Keratinocyte (primary cell): ENCODE results near the gene SLC2A4. TPM values are rescaled to one million over a fixed set of nuclear protein-coding genes. Genes with fewer than 3 reads are reported as not detected.
A peak's percentile ranks its signal among the peaks of the same experiment; 100 is the strongest.

Experiments used
- DNase-seq: peaks from one replicate; pipeline ENCODE4 v3.0.0-alpha.2; 2011; ENCODE audit warnings: low read depth, missing footprints, low spot score
- FAIRE-seq: peaks from 2 replicates; lab custom pipeline; 2011; peaks lifted over from hg19 to GRCh38; lab: Jason Lieb, UNC
- H2AFZ ChIP-seq: 2 replicates; pipeline ENCODE4 v1.6.0; 2012; ENCODE audit warnings: low read length, control low read depth, inconsistent platforms; ENCODE audit not compliant: control insufficient read depth
- H3K27ac ChIP-seq: 2 replicates; pipeline ENCODE4 v1.5.1; 2011; ENCODE audit warnings: low read length; ENCODE audit not compliant: control insufficient read depth, insufficient read depth
- H3K27me3 ChIP-seq: 3 replicates; pipeline ENCODE4 v1.6.0; 2011; ENCODE audit warnings: low read length; ENCODE audit not compliant: control insufficient read depth, insufficient read depth; ENCODE audit errors: extremely low read depth
- H3K36me3 ChIP-seq, 2 experiments: 2 replicates in 1 of 2; 3 replicates in 1 of 2; pipeline ENCODE4 v1.5.1; 2011; ENCODE audit warnings: low read length in 2 of 2, mild to moderate bottlenecking in 1 of 2; ENCODE audit not compliant: control insufficient read depth in 2 of 2, insufficient read depth in 2 of 2; ENCODE audit errors: extremely low read depth in 1 of 2
- H3K4me1 ChIP-seq: 3 replicates; pipeline ENCODE4 v1.5.1; 2011; ENCODE audit warnings: low read length; ENCODE audit not compliant: control insufficient read depth, insufficient read depth; ENCODE audit errors: extremely low read depth
- H3K4me2 ChIP-seq: 3 replicates; pipeline ENCODE4 v1.6.0; 2011; ENCODE audit warnings: low read depth, low read length; ENCODE audit not compliant: control insufficient read depth, insufficient read depth; ENCODE audit errors: extremely low read depth
- H3K4me3 ChIP-seq, 3 experiments: fragments of 200-600 bp in 1 of 3; sonication (generic) in 1 of 3; 2 replicates in 2 of 3; 3 replicates in 1 of 3; pipeline ENCODE4 v1.5.1; 2011 to 2016; ENCODE audit warnings: low read length in 3 of 3, mild to moderate bottlenecking in 3 of 3, control low read depth in 2 of 3, inconsistent platforms in 1 of 3, low read depth in 1 of 3, mixed read lengths in 1 of 3, mixed run types in 1 of 3, moderate library complexity in 1 of 3; ENCODE audit not compliant: control insufficient read depth in 2 of 3, insufficient read depth in 2 of 3; ENCODE audit errors: extremely low read depth in 1 of 3
- H3K79me2 ChIP-seq: 2 replicates; pipeline ENCODE4 v1.6.0; 2012; ENCODE audit warnings: low read length; ENCODE audit not compliant: control insufficient read depth, insufficient read depth
- H3K9ac ChIP-seq: 3 replicates; pipeline ENCODE4 v1.6.0; 2011; ENCODE audit warnings: low read length; ENCODE audit not compliant: control insufficient read depth, insufficient read depth; ENCODE audit errors: extremely low read depth
- H3K9me1 ChIP-seq: 3 replicates; pipeline ENCODE4 v1.6.0; 2011; ENCODE audit warnings: low read length; ENCODE audit not compliant: control insufficient read depth, insufficient read depth; ENCODE audit errors: extremely low read depth
- H3K9me3 ChIP-seq: 2 replicates; pipeline ENCODE4 v1.5.1; 2012; ENCODE audit warnings: low read depth, low read length; ENCODE audit not compliant: control insufficient read depth
- H4K20me1 ChIP-seq: 3 replicates; pipeline ENCODE4 v1.6.0; 2011; ENCODE audit warnings: low read length; ENCODE audit not compliant: control insufficient read depth, insufficient read depth; ENCODE audit errors: extremely low read depth
- EZH2 ChIP-seq: IDR thresholded peaks from one replicate; pipeline ENCODE4 v1.6.1; 2012; ENCODE audit warnings: inconsistent platforms, mild to moderate bottlenecking, low read length, moderate library complexity
- dilution Hi-C: fragments of 300-500 bp; cut with MboI; formaldehyde crosslinking; loops from one replicate; pipeline ENCODE4 v1.7.0; 2020; ENCODE audit warnings: low sequenced_read_pairs; ENCODE audit not compliant: extremely low pct_ligation_motif_present
- polyA plus RNA-seq, 5 experiments: library from polyadenylated mRNA; depleted of rRNA in 3 of 5; stranded (reverse) in 3 of 5; stranded (forward) in 1 of 5; unstranded in 1 of 5; fragments of >200 nt; gene quantifications; 1 replicate in 1 of 5; 2 replicates in 3 of 5; 3 replicates in 1 of 5; pipeline versions ENCODE4 v1.2.1 to v1.2.3, GENCODE V29; 2011 to 2012; ENCODE audit warnings: missing spikeins in 2 of 5, low read depth in 1 of 5, low replicate concordance in 1 of 5
- TF ChIP-seq, protein P1 (sequence below), 3 experiments: IDR thresholded peaks in 1 of 3; conservative IDR thresholded peaks in 1 of 3; optimal IDR thresholded peaks in 1 of 3; 2 replicates in 2 of 3; 3 replicates in 1 of 3; pipeline versions ENCODE3 to v1.5.1; 2011; ENCODE audit warnings: low read length in 3 of 3, mild to moderate bottlenecking in 3 of 3, moderate library complexity in 2 of 3, control low read depth in 1 of 3, inconsistent platforms in 1 of 3; ENCODE audit not compliant: insufficient read depth in 2 of 3; ENCODE audit errors: extremely low read depth in 1 of 3

Gene SLC2A4
- polyA plus RNA-seq, 1 donor (not counting 4 experiments of a cell fraction or from before 2014, with no cell fraction given) = not detected

DNA sequence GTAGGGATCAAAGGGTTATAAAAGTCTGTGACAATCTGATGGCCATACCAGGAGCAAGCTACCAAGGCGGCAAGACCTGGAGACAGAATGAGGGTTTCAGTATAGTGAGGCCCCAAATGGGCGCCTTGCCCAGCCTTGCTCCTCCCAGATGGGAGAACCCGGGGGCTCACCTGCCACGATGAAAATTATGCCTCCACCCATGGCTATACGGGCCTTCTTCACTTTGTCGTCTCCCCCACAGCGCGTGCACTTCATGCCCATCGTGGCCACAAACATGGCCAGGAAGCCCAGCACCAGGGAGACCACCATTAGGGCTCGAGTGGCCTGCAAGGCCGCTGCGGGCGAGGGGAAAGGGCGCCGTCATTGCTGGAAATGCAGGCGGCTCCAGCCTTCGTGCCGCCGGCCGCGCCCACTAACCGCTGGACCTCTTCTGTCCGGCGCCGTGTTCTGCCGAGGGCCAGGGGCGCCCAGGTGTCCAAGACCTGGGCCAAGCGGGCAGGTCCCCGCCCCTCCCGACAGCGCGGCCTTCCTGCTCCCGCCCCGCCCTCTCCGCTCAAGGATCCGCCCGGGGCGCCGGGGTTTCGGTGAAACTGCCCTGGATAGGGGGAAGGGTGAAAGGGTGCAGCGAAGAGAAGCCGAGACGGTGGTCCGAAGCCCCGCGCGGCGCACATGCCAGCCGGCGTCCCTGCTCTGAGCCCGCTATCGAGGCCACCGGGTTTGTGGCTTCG, 20.7 kb upstream of the SLC2A4 start:
- H3K79me2 ChIP-seq = no peaks in the 10 kb centered on the region
- H3K4me1 ChIP-seq = peaks cover 34% of the 10 kb centered on the region
- DNase-seq (no peak), FAIRE-seq (no peak)
- H3K9ac ChIP-seq = peak overlapping the region; percentile 74
- H3K9me1 ChIP-seq = no peaks in the 10 kb centered on the region
- H3K9me3 ChIP-seq = no peaks in the 10 kb centered on the region
- peak overlapping the region; percentile 79 for H2AFZ ChIP-seq
- dilution Hi-C loops = no loop called here
- H3K36me3 ChIP-seq = peaks cover 4 to 31% of the 10 kb centered on the region in 2 experiments
- no peak for TF ChIP-seq EZH2
- TF ChIP-seq, protein P1, sequence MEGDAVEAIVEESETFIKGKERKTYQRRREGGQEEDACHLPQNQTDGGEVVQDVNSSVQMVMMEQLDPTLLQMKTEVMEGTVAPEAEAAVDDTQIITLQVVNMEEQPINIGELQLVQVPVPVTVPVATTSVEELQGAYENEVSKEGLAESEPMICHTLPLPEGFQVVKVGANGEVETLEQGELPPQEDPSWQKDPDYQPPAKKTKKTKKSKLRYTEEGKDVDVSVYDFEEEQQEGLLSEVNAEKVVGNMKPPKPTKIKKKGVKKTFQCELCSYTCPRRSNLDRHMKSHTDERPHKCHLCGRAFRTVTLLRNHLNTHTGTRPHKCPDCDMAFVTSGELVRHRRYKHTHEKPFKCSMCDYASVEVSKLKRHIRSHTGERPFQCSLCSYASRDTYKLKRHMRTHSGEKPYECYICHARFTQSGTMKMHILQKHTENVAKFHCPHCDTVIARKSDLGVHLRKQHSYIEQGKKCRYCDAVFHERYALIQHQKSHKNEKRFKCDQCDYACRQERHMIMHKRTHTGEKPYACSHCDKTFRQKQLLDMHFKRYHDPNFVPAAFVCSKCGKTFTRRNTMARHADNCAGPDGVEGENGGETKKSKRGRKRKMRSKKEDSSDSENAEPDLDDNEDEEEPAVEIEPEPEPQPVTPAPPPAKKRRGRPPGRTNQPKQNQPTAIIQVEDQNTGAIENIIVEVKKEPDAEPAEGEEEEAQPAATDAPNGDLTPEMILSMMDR (optimal IDR thresholded peaks at IDR 0.05 in 1 of 3, IDR thresholded peaks at IDR 0.05 in 1 of 3, conservative IDR thresholded peaks at IDR 0.05 in 1 of 3; ENCODE audit: extremely low read depth in 1 of 3, insufficient read depth in 2 of 3, low read length in 3 of 3) = no peak
- H4K20me1 ChIP-seq = no peaks in the 10 kb centered on the region
- H3K27me3 ChIP-seq = no peaks in the 10 kb centered on the region
- H3K27ac ChIP-seq = peak overlapping the region; percentile 40
- peak overlapping the region; percentile 92 for H3K4me2 ChIP-seq
- H3K4me3 ChIP-seq = peak overlapping the region; percentile 41 to 42 (median 41)

DNA sequence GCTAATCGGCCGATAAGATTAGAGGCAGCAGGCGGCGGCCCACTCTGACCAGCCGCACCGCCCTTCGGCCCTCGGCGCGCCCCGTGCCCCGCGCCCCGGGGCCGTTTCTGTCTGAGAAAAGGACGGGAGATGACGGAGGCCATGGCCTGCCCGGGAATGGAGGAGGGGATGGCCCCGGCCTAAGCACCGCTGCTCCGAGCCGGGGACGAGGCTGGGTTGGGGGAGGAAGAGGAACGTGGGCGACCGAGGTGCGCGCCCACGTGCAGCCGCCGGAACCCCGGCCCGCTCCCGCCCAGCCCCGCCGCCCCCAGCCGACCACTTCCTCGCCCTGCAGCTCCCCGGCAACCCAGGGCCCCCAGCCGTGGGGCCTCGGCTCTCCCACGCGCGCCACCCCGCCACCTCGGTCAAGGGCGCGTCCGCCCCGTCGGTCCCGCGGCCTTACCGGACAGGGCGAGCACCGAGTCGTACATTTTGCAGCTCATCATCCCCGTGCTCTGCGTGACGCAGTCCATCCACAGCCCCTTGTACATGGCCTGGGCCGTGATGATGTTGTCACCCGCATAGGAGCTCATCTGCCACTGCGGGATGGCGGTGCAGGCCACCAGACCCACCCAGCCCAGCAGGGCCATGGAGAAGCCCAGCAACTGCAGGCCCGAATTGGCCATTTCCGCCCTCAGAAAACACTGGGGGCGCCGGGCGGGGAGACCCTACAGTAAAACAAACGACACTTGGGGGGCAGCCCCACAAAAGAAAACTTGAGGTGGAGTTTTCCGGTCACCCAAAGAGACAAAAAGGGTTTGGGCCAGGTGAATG, 19.9 kb upstream of the SLC2A4 start:
- dilution Hi-C loops = no loop called here
- no peaks in the 10 kb centered on the region for H3K79me2 ChIP-seq

More for the DNA sequence above, 19.9 kb upstream of the SLC2A4 start:
- H4K20me1 ChIP-seq = no peaks in the 10 kb centered on the region
- TF ChIP-seq, protein P1 (optimal IDR thresholded peaks at IDR 0.05 in 1 of 3, IDR thresholded peaks at IDR 0.05 in 1 of 3, conservative IDR thresholded peaks at IDR 0.05 in 1 of 3; ENCODE audit: extremely low read depth in 1 of 3, insufficient read depth in 2 of 3, low read length in 3 of 3) = no peak
- no peak for TF ChIP-seq EZH2
- no peaks in the 10 kb centered on the region for H3K27me3 ChIP-seq
- no peaks in the 10 kb centered on the region for H3K9me1 ChIP-seq
- no peak for DNase-seq
- peak overlapping the region; percentile 41 to 42 (median 41) for H3K4me3 ChIP-seq
- H2AFZ ChIP-seq = peak overlapping the region; percentile 79
- H3K9ac ChIP-seq = peak overlapping the region; percentile 74
- H3K9me3 ChIP-seq = no peaks in the 10 kb centered on the region
- H3K27ac ChIP-seq = peak overlapping the region; percentile 40
- peaks cover 3 to 28% of the 10 kb centered on the region in 2 experiments for H3K36me3 ChIP-seq
- peaks cover 34% of the 10 kb centered on the region for H3K4me1 ChIP-seq
- no peak for FAIRE-seq
- H3K4me2 ChIP-seq = peak overlapping the region; percentile 92
